OCI-LY7 (cell line): ENCODE data around the gene RNF217. TPM values are rescaled to one million over a fixed set of nuclear protein-coding genes. Genes with fewer than 3 reads are reported as not detected.

Experiments
- BruUV-seq: library from RNA; stranded (reverse); fragments of 400-500 nt; replicated peaks from 2 replicates; lab custom pipeline; 2021; lab: Mats Ljungman, UMichigan
- CTCF ChIA-PET: fragments of 300-600 bp; sonication (Branson Sonifier 250); formaldehyde crosslinking; loops from one replicate; lab custom pipeline; 2022; ENCODE audit warnings: antibody characterized with exemption; ENCODE audit not compliant: unreplicated experiment; lab: Charles Lee
- POLR2A ChIA-PET: fragments of 300-600 bp; sonication (Branson Sonifier 250); formaldehyde crosslinking; loops from one replicate; lab custom pipeline; 2022; ENCODE audit warnings: antibody characterized with exemption; lab: Charles Lee
- DNase-seq: peaks from one replicate; pipeline ENCODE4 v3.0.0-alpha.2; 2015; ENCODE audit warnings: low spot score
- H2AFZ ChIP-seq: fragments of 200-600 bp; sonication (generic), shearing (Covaris generic); 2 replicates; pipeline ENCODE4 v1.6.1; 2014; ENCODE audit warnings: mild to moderate bottlenecking, antibody characterized with exemption, low read length, moderate library complexity
- H3K27ac ChIP-seq: fragments of 200-600 bp; sonication (generic); 2 replicates; pipeline ENCODE4 v1.5.1; 2014; ENCODE audit warnings: mixed run types, low read depth, mild to moderate bottlenecking, moderate library complexity, low read length, inconsistent platforms; ENCODE audit not compliant: poor library complexity, severe bottlenecking
- H3K36me3 ChIP-seq: fragments of 200-600 bp; sonication (generic); 2 replicates; pipeline ENCODE4 v1.6.1; 2014; ENCODE audit warnings: mild to moderate bottlenecking, antibody characterized with exemption, low read length, moderate library complexity, mixed read lengths; ENCODE audit not compliant: insufficient read depth
- H3K4me1 ChIP-seq: fragments of 200-600 bp; sonication (generic); 2 replicates; pipeline ENCODE4 v1.5.1; 2014; ENCODE audit warnings: mild to moderate bottlenecking, low read length; ENCODE audit not compliant: insufficient read depth, poor library complexity, severe bottlenecking
- H3K4me2 ChIP-seq: fragments of 200-600 bp; sonication (generic); 2 replicates; pipeline ENCODE4 v1.6.1; 2014; ENCODE audit warnings: mild to moderate bottlenecking, low read length
- H3K4me3 ChIP-seq: fragments of 200-600 bp; sonication (generic); 2 replicates; pipeline ENCODE4 v1.5.1; 2014; ENCODE audit warnings: mild to moderate bottlenecking, low read depth, low read length; ENCODE audit not compliant: poor library complexity, severe bottlenecking
- H3K79me2 ChIP-seq: fragments of 200-600 bp; sonication (generic); 2 replicates; pipeline ENCODE4 v1.6.1; 2016; ENCODE audit warnings: low read depth, mild to moderate bottlenecking, low read length, moderate library complexity, mixed read lengths; ENCODE audit not compliant: insufficient read depth
- H3K9me2 ChIP-seq: fragments of 200-600 bp; sonication (generic); 2 replicates; pipeline ENCODE4 v1.6.1; 2016; ENCODE audit warnings: mild to moderate bottlenecking, low read length, mixed read lengths; ENCODE audit not compliant: insufficient read depth
- H3K9me3 ChIP-seq: fragments of 200-600 bp; sonication (generic); 2 replicates; pipeline ENCODE4 v1.6.1; 2014; ENCODE audit warnings: mild to moderate bottlenecking, mixed run types, low read length, mixed read lengths
- H4K20me1 ChIP-seq: fragments of 200-600 bp; sonication (generic); 2 replicates; pipeline ENCODE4 v1.6.1; 2014; ENCODE audit warnings: mild to moderate bottlenecking, antibody characterized with exemption, low read length, moderate library complexity, mixed read lengths; ENCODE audit not compliant: insufficient read depth
- EZH2phosphoT487 ChIP-seq: fragments of 200-600 bp; sonication (generic); IDR thresholded peaks from 2 replicates; pipeline ENCODE4 v1.6.1; 2018; ENCODE audit warnings: low read depth, borderline replicate concordance, mild to moderate bottlenecking, mixed run types, antibody characterized with exemption, low read length, moderate library complexity, mixed read lengths
- intact Hi-C: fragments of 100-400 bp; cut with micrococcal nuclease; formaldehyde crosslinking; loops from one replicate; pipeline ENCODE4 v1.10.0; 2022; ENCODE audit not compliant: unreplicated experiment
- total RNA-seq, 2 experiments: library from RNA; depleted of rRNA in 1 of 2; stranded (reverse); fragments of >200 nt in 1 of 2; shearing (Covaris generic) in 1 of 2; gene quantifications; 2 replicates each; pipeline ENCODE4 v1.2.3, GENCODE V29; 2014 to 2022
- TF ChIP-seq, protein P1 (sequence below): fragments of 200-600 bp; sonication (generic); conservative IDR thresholded peaks from 2 replicates; pipeline ENCODE4 v1.5.1; 2014; ENCODE audit warnings: mild to moderate bottlenecking, antibody characterized with exemption, low read length, moderate library complexity, mixed read lengths

Gene RNF217
- total RNA-seq, 2 experiments from 2014 or later = not detected

DNA sequence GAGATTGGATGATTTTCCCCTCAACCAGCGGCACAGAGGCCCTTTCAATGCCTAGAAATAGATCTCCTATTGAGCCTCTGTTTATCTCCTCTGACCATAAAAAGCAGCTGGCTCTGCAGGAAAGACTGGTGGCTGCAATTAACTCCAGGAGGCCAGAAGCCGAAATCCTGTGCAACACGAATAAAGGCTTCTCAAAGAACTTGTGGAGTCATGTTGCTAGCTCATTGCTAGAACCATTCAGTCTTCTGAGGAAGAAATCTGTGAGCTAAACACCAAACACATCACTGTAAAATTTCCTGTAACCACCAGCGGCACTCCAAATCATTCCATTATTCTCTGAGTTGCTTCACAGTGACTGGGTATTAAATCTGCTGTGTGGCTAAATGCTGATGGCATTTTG is 142.2 kb downstream of the RNF217 start:
- Histone ChIP-seq H3K4me2 (no peak overlapping the region), H2AFZ (no peak overlapping the region), H3K36me3 (no peaks in the 10 kb centered on the region), H3K79me2 (no peaks in the 10 kb centered on the region), H3K9me2 (no peaks in the 10 kb centered on the region), H3K9me3 (no peaks in the 10 kb centered on the region), H4K20me1 (no peaks in the 10 kb centered on the region), H3K27ac (no peak overlapping the region), H3K4me1 (no peaks in the 10 kb centered on the region), H3K4me3 (no peak overlapping the region)
- no peak for DNase-seq
- no TSS peak for BruUV-seq
- intact Hi-C loops = no loop called here
- POLR2A ChIA-PET = no interaction called here
- TF ChIP-seq EZH2phosphoT487 = no peak
- TF ChIP-seq, protein P1, sequence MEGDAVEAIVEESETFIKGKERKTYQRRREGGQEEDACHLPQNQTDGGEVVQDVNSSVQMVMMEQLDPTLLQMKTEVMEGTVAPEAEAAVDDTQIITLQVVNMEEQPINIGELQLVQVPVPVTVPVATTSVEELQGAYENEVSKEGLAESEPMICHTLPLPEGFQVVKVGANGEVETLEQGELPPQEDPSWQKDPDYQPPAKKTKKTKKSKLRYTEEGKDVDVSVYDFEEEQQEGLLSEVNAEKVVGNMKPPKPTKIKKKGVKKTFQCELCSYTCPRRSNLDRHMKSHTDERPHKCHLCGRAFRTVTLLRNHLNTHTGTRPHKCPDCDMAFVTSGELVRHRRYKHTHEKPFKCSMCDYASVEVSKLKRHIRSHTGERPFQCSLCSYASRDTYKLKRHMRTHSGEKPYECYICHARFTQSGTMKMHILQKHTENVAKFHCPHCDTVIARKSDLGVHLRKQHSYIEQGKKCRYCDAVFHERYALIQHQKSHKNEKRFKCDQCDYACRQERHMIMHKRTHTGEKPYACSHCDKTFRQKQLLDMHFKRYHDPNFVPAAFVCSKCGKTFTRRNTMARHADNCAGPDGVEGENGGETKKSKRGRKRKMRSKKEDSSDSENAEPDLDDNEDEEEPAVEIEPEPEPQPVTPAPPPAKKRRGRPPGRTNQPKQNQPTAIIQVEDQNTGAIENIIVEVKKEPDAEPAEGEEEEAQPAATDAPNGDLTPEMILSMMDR = no peak
- CTCF ChIA-PET = no interaction called here

DNA sequence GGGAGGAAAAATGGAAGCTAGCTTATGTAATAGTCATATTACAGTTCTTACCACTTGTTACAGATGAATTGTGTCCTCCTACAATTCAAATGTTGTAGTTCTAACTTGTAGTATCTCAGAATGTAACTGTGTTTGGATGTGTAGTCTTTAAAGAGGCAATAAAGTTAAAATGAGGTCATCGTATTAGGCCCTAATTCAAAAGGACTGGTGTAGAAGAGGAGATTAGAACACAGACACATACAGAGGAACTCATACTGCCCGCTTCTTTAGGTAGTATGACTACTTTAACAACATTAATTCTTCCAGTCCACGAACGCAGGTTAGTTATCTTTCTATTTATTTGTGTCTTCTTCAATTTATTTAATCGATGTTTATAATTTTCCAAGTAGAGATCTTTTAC is 144.8 kb downstream of the RNF217 start:
- BruUV-seq = no TSS peak
- no peak overlapping the region for H3K4me2 ChIP-seq
- H4K20me1 ChIP-seq = no peaks in the 10 kb centered on the region
- H3K9me3 ChIP-seq = peaks cover 10% of the 10 kb centered on the region; the same call in 1 of the 2 replicates
- DNase-seq = no peak
- no peak overlapping the region for H3K27ac ChIP-seq
- H3K9me2 ChIP-seq = no peaks in the 10 kb centered on the region
- POLR2A ChIA-PET = no interaction called here
- CTCF ChIA-PET = no interaction called here
- H3K79me2 ChIP-seq = no peaks in the 10 kb centered on the region
- intact Hi-C loops = no loop called here
- no peaks in the 10 kb centered on the region for H3K4me1 ChIP-seq
- no peaks in the 10 kb centered on the region for H3K36me3 ChIP-seq
- H3K4me3 ChIP-seq = no peak overlapping the region
- TF ChIP-seq EZH2phosphoT487 = no peak
- TF ChIP-seq, protein P1 = no peak
- no peak overlapping the region for H2AFZ ChIP-seq

DNA sequence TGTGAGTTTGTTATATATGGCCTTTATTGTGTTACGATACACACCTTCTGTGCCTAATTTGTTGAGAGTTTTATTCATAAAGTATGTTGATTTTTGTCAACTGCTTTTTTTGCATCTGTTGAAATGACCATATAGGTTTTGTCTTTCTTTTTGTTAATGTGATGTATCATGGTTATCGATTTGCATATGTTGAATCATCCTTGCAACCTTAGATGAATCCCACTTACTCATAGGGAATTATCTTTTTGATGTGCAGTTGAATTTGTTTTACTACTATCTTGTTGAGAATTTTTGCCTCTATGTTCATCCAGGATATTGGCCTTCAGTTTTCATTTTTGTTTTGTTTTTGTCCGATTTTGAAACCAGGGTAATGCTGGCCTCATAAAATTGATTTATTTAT is 145.7 kb downstream of the RNF217 start:
- no peak overlapping the region for H2AFZ ChIP-seq
- ChIA-PET POLR2A (no interaction called here), CTCF (no interaction called here)
- H3K9me3 ChIP-seq = peaks cover 10% of the 10 kb centered on the region; the same call in 1 of the 2 replicates
- intact Hi-C loops = no loop called here
- H3K9me2 ChIP-seq = no peaks in the 10 kb centered on the region
- no peaks in the 10 kb centered on the region for H4K20me1 ChIP-seq
- H3K4me3 ChIP-seq = no peak overlapping the region
- TF ChIP-seq, protein P1 = no peak
- TF ChIP-seq EZH2phosphoT487 = no peak
- no peak for DNase-seq
- no peak overlapping the region for H3K4me2 ChIP-seq
- H3K4me1 ChIP-seq = no peaks in the 10 kb centered on the region
- no TSS peak for BruUV-seq
- no peaks in the 10 kb centered on the region for H3K36me3 ChIP-seq
- H3K79me2 ChIP-seq = no peaks in the 10 kb centered on the region
- no peak overlapping the region for H3K27ac ChIP-seq
